ENCODE data around the gene ITPKB.

DNA sequence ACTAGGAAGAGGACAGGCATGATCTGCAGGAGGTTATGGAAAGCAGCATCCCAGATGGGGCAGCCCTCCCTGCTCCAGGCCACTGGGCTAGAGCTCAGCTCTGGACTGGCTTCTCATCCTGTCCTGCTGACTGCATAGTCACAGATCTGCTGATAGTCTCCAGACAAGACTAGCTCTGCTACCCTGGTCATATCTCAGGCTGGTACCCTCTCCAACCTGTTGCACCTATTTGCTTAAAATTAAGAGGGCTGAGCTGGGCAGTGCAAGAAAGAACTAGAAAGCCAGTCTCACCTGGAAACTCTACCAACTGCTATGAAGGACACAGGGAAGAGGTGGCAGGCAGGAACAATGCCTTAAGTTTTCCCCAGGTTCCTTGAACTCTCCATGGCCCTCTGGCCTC lies 40.4 kb downstream of the ITPKB start:
- TF ChIP-seq GATAD1 (CRISPR knock-in tag; IDR thresholded peaks at IDR 0.05) (no peak), MED1 (CRISPR knock-in tag; IDR thresholded peaks at IDR 0.05) (no peak), GATA4 (IDR thresholded peaks at IDR 0.05; ENCODE audit: borderline replicate concordance, low read depth) (no peak), ZNF24 (IDR thresholded peaks at IDR 0.05) (no peak)
- TF ChIP-seq, protein P1, sequence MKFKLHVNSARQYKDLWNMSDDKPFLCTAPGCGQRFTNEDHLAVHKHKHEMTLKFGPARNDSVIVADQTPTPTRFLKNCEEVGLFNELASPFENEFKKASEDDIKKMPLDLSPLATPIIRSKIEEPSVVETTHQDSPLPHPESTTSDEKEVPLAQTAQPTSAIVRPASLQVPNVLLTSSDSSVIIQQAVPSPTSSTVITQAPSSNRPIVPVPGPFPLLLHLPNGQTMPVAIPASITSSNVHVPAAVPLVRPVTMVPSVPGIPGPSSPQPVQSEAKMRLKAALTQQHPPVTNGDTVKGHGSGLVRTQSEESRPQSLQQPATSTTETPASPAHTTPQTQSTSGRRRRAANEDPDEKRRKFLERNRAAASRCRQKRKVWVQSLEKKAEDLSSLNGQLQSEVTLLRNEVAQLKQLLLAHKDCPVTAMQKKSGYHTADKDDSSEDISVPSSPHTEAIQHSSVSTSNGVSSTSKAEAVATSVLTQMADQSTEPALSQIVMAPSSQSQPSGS (CRISPR knock-in tag; IDR thresholded peaks at IDR 0.05): no peak
